Stimulated activated CD4-positive, alpha-beta T cell treated with anti-CD3 and anti-CD28 coated beads, TNF-alpha, amount 100 ng/mL, for 24 hours (primary cell): ENCODE results near the gene EVA1C.

ENCODE experiments used
- DNase-seq, 3 experiments: peaks; one replicate each; pipeline ENCODE4 v3.0.0-alpha.2; 2020; ENCODE audit warnings: low read depth in 3 of 3

The EVA1C gene

GRCh38 chr21:32562426-32562825 lies 149.9 kb downstream of the EVA1C start:
- DNase-seq = no peak

GRCh38 chr21:32562915-32563314 lies 150.4 kb downstream of the EVA1C start:
- DNase-seq = no peak
